Measurements from ENCODE around the gene HYOU1. TPM values are rescaled to one million over a fixed set of nuclear protein-coding genes. Genes with fewer than 3 reads are reported as not detected.

HYOU1 gene
- total RNA-seq, 1 donor: 126 TPM

DNA sequence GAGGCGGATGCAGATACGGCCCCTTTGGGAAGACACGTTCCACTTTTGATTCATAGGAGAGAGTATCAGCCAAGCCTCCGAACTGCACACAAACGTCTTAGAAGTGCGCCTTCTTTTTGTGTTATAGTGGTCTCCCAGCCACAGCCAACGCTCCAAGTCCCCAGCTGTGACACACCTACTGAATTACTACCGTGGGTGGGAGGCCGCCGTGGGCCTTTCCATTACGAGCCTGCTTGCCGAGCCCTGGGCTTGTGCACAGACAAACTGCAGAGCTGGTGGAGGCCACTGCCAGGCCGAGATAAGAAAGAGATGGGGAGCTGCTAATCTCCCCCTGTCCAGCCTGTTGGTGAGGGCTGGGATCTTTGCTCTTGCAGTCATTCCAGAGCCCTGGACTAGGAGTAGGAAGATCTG lies 28.4 kb upstream of the HYOU1 start:
- TF ChIP-seq, protein P1, sequence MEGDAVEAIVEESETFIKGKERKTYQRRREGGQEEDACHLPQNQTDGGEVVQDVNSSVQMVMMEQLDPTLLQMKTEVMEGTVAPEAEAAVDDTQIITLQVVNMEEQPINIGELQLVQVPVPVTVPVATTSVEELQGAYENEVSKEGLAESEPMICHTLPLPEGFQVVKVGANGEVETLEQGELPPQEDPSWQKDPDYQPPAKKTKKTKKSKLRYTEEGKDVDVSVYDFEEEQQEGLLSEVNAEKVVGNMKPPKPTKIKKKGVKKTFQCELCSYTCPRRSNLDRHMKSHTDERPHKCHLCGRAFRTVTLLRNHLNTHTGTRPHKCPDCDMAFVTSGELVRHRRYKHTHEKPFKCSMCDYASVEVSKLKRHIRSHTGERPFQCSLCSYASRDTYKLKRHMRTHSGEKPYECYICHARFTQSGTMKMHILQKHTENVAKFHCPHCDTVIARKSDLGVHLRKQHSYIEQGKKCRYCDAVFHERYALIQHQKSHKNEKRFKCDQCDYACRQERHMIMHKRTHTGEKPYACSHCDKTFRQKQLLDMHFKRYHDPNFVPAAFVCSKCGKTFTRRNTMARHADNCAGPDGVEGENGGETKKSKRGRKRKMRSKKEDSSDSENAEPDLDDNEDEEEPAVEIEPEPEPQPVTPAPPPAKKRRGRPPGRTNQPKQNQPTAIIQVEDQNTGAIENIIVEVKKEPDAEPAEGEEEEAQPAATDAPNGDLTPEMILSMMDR (IDR thresholded peaks at IDR 0.05; ENCODE audit: insufficient read depth, low read length): no peak
- no peak for DNase-seq (ENCODE audit: low read depth)
- H3K4me3 ChIP-seq (ENCODE audit: low read depth, low read length): peak overlapping the region; percentile 91

DNA sequence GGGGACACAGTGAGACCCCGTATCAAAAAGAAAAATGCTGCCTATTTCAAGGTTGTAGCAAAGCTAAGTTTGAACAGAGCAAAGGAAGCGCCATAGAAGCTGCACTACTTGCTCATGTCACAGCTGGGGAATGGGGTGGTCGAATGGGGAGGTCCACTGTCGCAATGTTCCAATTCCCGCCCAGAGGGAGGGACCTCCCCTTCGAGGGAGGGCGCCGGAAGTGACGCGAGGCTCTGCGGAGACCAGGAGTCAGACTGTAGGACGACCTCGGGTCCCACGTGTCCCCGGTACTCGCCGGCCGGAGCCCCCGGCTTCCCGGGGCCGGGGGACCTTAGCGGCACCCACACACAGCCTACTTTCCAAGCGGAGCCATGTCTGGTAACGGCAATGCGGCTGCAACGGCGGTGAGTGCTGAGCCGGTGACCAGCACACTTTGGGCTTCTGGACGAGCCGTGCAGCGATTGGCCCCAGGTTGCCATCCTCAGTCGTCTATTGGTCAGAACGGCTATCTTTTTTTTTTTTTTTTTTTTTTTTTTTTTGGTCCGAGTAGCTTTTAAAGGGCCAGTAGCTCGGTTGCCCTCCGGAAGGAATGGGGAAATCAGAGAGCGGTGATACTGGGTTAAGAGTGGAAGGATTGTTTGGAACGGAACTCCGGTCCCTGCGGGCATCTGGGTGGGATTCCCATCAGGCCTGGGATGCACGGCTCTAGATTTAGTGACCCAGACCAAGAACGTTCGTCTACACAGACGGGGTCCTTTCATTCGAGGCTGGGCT lies 27.8 kb upstream of the HYOU1 start, which contains the start of gene HMBS:
TSS of gene HMBS (plus strand) at position 219 of the 774 bp plus-strand sequence. CDS start at position 372, 153 bp downstream.
- H3K4me3 ChIP-seq (ENCODE audit: low read depth, low read length): peak within 1 kb of the TSS; percentile 91
- TF ChIP-seq, protein P1 (IDR thresholded peaks at IDR 0.05; ENCODE audit: insufficient read depth, low read length): no peak
- peak; percentile 92 for DNase-seq (ENCODE audit: low read depth)

DNA sequence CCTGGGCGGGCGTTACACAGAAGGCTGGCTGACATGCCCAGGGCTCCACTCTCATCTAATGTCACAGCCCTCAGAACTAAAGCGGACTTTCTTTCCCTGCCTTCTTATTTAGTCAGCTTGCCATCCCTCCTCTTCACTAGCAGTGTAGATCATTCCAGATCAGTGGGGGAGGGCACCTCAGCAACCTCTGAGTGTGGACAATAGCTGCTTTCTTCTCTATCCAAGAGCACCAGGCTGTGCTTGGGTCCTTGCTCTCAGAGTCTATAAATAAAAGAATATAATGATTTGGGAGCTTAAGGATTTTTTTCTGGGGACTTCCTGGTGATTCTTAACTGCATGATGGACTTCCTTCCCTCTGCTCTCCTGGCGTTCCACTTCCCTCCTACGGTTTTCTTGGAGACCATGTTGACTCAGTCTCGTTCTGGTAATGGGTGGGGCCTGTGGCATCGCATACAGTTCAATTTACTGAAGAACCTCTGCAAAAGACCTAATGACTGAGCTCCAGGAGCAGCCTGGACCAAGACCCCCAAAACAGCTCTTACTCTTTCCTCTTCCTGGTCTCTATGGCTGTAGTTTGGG lies 24.8 kb upstream of the HYOU1 start:
- H3K4me3 ChIP-seq (ENCODE audit: low read depth, low read length): no peak overlapping the region
- no peak for DNase-seq (ENCODE audit: low read depth)
- TF ChIP-seq, protein P1 (IDR thresholded peaks at IDR 0.05; ENCODE audit: insufficient read depth, low read length): no peak

DNA sequence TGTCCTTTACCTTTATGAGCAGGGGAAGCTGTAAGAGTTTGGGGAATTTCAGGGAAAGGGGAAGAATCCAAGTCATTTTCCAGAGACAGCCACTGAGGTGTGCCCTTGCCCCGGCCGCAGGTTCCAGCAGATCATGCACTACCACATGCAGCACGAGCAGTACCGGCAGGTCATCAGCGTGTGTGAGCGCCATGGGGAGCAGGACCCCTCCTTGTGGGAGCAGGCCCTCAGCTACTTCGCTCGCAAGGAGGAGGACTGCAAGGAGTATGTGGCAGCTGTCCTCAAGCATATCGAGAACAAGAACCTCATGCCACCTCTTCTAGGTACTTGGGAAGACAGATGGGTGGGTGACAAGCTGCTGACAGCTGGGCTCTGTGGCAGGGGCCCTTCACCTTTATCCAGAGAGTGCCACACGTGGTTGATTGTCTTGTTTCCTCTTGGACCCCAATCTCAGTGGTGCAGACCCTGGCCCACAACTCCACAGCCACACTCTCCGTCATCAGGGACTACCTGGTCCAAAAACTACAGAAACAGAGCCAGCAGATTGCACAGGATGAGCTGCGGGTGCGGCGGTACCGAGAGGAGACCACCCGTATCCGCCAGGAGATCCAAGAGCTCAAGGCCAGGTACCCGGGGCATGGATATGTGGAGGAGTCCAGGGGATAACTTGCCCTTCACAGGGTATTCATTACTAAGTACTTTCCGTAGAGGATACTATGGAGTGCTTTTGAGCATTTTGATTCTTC lies 21.8 kb upstream of the HYOU1 start:
- TF ChIP-seq, protein P1 (IDR thresholded peaks at IDR 0.05; ENCODE audit: insufficient read depth, low read length): no peak
- no peak overlapping the region for H3K4me3 ChIP-seq (ENCODE audit: low read depth, low read length)
- DNase-seq (ENCODE audit: low read depth): no peak

DNA sequence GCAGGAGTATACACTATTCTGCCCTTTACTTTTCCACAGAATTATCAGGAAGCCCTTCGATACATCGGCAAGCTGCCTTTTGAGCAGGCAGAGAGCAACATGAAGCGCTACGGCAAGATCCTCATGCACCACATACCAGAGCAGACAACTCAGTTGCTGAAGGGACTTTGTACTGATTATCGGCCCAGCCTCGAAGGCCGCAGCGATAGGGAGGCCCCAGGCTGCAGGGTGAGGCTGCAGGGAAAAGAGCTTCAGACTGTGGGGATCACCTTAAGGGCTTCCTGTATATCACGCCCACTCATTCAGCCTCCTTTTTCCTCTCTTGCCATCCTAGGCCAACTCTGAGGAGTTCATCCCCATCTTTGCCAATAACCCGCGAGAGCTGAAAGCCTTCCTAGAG lies 20.8 kb upstream of the HYOU1 start:
- no peak overlapping the region for H3K4me3 ChIP-seq (ENCODE audit: low read depth, low read length)
- no peak for DNase-seq (ENCODE audit: low read depth)
- TF ChIP-seq, protein P1 (IDR thresholded peaks at IDR 0.05; ENCODE audit: insufficient read depth, low read length): no peak

DNA sequence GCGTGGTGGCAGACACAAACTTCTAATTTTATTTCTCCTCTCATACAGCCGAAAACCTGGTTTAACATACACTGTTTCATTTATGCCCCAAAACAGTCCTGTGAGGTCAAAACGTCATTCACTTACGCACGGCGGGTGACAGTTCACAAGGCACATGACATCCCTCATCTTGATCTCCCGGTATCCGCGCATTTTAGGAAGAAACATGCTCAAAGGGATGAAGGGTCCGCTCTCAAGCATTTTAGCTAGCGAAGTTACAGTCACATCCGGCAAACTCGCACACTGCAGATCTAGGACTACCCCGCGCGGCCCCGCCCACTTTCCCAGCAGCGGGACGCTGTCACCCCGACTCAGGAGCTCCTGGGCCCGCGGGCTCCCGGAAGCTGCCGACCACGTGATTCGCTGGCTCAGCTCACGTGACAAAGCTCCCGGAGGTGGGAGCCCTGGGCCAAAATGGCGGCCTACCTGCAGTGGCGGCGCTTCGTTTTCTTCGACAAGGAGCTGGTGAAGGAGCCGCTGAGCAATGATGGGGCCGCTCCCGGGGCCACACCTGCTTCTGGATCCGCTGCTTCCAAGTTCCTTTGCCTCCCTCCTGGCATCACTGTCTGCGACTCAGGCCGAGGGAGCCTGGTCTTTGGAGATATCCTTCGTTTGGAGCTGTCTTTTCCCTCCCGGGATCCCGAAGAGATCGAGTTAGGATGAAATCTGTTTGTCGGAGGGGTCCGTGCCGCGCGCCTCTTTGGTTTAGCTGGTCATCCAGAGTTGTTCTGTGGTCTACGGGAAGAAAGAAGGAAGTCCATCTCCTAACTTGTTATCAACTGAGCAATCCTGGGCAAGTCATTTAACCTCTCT lies 10.6 kb upstream of the HYOU1 start, which contains the start of gene VPS11:
TSS of gene VPS11 (plus strand) at position 448 of the 852 bp plus-strand sequence. CDS start at position 454, 6 bp downstream.
- DNase-seq (ENCODE audit: low read depth): peak; percentile 95

More for the DNA sequence above, 10.6 kb upstream of the HYOU1 start, which contains the start of gene VPS11:
- TF ChIP-seq, protein P1 (IDR thresholded peaks at IDR 0.05; ENCODE audit: insufficient read depth, low read length): no peak
- peak within 1 kb of the TSS; percentile 99 for H3K4me3 ChIP-seq (ENCODE audit: low read depth, low read length)

Data from fibroblast of the aortic adventitia (primary cell).